ENCODE results near the gene CEACAM16. TPM values are rescaled to one million over a fixed set of nuclear protein-coding genes. Genes with fewer than 3 reads are reported as not detected.

Gene CEACAM16
- polyA plus RNA-seq, 1 donor (not counting 4 experiments of a cell fraction or from before 2014, with no cell fraction given), result not detected

DNA sequence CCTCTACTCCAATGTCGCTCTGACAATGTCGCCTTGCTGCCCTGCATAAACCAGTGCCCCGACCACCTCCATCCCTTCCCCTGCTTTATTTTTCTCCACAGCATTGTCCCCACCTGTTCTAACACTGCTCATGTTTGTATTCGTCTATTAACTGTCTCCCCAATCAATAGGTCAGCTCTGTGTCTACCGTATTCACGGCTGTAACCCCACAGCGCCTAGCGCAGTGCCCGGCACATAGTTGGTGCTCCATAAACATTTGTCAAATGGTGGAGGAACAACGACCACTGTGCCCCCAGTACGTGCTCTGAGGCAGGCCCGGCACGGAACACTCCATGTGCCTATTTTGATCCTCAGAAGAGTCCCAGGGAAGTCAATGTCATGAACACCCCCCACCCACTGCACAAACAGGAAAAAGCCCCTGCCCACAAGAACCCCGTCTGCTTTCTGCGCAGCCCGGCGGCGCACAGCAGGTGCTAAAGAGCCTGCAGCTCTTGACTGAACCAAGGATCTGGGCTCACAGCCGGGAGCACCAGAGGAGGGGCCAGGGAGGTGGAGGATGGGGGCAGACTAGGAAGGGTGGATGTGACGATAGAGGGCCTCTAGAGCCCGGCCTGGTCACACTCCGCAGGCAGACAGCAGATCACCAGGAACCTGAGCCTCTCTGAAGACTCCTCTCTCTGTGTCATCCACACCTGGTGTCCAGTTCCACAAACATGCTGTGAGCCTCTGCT lies 1.8 kb upstream of the CEACAM16 start:
- H2AFZ ChIP-seq (ENCODE audit: control insufficient read depth, low read length), result no peak overlapping the region

DNA sequence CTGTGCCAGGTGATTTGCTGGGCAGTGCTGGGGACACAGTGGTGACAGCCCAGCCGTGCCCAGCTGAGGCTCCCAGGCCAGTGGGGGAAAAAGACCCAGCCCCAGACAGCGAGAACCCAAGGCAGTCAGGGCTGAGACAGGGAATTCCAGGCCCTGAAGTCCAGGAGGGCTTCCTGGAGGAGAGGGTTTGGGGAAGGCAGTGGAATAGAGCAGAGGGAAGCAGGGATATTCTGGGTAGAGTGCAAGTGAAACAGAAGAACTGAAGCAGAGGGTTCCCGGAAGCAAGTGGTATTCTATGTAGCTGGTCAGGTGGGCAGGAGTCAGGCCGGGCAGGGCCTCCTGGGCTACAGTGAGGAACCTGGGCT lies 1.3 kb upstream of the CEACAM16 start:
- Histone ChIP-seq H3K4me2 (ENCODE audit: control insufficient read depth, extremely low read depth, insufficient read depth, low read depth, low read length) (no peak overlapping the region), H3K9me1 (ENCODE audit: control insufficient read depth, extremely low read depth, insufficient read depth, low read length) (no peaks in the 10 kb centered on the region), H4K20me1 (ENCODE audit: control insufficient read depth, extremely low read depth, insufficient read depth, low read length) (no peaks in the 10 kb centered on the region), H3K27ac (ENCODE audit: control insufficient read depth, insufficient read depth, low read length) (no peak overlapping the region), H3K9ac (ENCODE audit: control insufficient read depth, extremely low read depth, insufficient read depth, low read length) (no peak overlapping the region), H3K9me3 (ENCODE audit: control insufficient read depth, low read depth, low read length) (no peaks in the 10 kb centered on the region), H3K4me3 (ENCODE audit: control insufficient read depth in 2 of 3, extremely low read depth in 1 of 3, insufficient read depth in 2 of 3, low read depth in 1 of 3, low read length in 3 of 3) (no peak overlapping the region), H3K4me1 (ENCODE audit: control insufficient read depth, extremely low read depth, insufficient read depth, low read length) (peaks cover 14% of the 10 kb centered on the region), H3K36me3 (ENCODE audit: control insufficient read depth in 2 of 2, extremely low read depth in 1 of 2, insufficient read depth in 2 of 2, low read length in 2 of 2) (no peaks in the 10 kb centered on the region), H2AFZ (ENCODE audit: control insufficient read depth, low read length) (no peak overlapping the region), H3K27me3 (ENCODE audit: control insufficient read depth, extremely low read depth, insufficient read depth, low read length) (no peaks in the 10 kb centered on the region), H3K79me2 (ENCODE audit: control insufficient read depth, insufficient read depth, low read length) (no peaks in the 10 kb centered on the region)
- FAIRE-seq, result no peak
- dilution Hi-C loops (cut with MboI; ENCODE audit: extremely low pct_ligation_motif_present, low sequenced_read_pairs), result no loop called here
- no peak for TF ChIP-seq EZH2 (IDR thresholded peaks at IDR 0.05; ENCODE audit: low read length)
- TF ChIP-seq, protein P1, sequence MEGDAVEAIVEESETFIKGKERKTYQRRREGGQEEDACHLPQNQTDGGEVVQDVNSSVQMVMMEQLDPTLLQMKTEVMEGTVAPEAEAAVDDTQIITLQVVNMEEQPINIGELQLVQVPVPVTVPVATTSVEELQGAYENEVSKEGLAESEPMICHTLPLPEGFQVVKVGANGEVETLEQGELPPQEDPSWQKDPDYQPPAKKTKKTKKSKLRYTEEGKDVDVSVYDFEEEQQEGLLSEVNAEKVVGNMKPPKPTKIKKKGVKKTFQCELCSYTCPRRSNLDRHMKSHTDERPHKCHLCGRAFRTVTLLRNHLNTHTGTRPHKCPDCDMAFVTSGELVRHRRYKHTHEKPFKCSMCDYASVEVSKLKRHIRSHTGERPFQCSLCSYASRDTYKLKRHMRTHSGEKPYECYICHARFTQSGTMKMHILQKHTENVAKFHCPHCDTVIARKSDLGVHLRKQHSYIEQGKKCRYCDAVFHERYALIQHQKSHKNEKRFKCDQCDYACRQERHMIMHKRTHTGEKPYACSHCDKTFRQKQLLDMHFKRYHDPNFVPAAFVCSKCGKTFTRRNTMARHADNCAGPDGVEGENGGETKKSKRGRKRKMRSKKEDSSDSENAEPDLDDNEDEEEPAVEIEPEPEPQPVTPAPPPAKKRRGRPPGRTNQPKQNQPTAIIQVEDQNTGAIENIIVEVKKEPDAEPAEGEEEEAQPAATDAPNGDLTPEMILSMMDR (optimal IDR thresholded peaks at IDR 0.05 in 1 of 3, IDR thresholded peaks at IDR 0.05 in 1 of 3, conservative IDR thresholded peaks at IDR 0.05 in 1 of 3; ENCODE audit: extremely low read depth in 1 of 3, insufficient read depth in 2 of 3, low read length in 3 of 3), result no peak
- no peak for DNase-seq (ENCODE audit: low read depth, low spot score)

More for the DNA sequence above, 1.8 kb upstream of the CEACAM16 start:
- no peaks in the 10 kb centered on the region for H3K27me3 ChIP-seq (ENCODE audit: control insufficient read depth, extremely low read depth, insufficient read depth, low read length)
- H3K4me3 ChIP-seq (ENCODE audit: control insufficient read depth in 2 of 3, extremely low read depth in 1 of 3, insufficient read depth in 2 of 3, low read depth in 1 of 3, low read length in 3 of 3), result no peak overlapping the region
- no peak for FAIRE-seq
- no peak overlapping the region for H3K27ac ChIP-seq (ENCODE audit: control insufficient read depth, insufficient read depth, low read length)
- H3K4me2 ChIP-seq (ENCODE audit: control insufficient read depth, extremely low read depth, insufficient read depth, low read depth, low read length), result no peak overlapping the region
- H4K20me1 ChIP-seq (ENCODE audit: control insufficient read depth, extremely low read depth, insufficient read depth, low read length), result no peaks in the 10 kb centered on the region
- no peak for TF ChIP-seq EZH2 (IDR thresholded peaks at IDR 0.05; ENCODE audit: low read length)
- TF ChIP-seq, protein P1 (optimal IDR thresholded peaks at IDR 0.05 in 1 of 3, IDR thresholded peaks at IDR 0.05 in 1 of 3, conservative IDR thresholded peaks at IDR 0.05 in 1 of 3; ENCODE audit: extremely low read depth in 1 of 3, insufficient read depth in 2 of 3, low read length in 3 of 3), result no peak
- DNase-seq (ENCODE audit: low read depth, low spot score), result no peak
- no peaks in the 10 kb centered on the region for H3K9me1 ChIP-seq (ENCODE audit: control insufficient read depth, extremely low read depth, insufficient read depth, low read length)
- no peaks in the 10 kb centered on the region for H3K36me3 ChIP-seq (ENCODE audit: control insufficient read depth in 2 of 2, extremely low read depth in 1 of 2, insufficient read depth in 2 of 2, low read length in 2 of 2)
- dilution Hi-C loops (cut with MboI; ENCODE audit: extremely low pct_ligation_motif_present, low sequenced_read_pairs), result no loop called here
- H3K9me3 ChIP-seq (ENCODE audit: control insufficient read depth, low read depth, low read length), result no peaks in the 10 kb centered on the region
- H3K79me2 ChIP-seq (ENCODE audit: control insufficient read depth, insufficient read depth, low read length), result no peaks in the 10 kb centered on the region
- H3K9ac ChIP-seq (ENCODE audit: control insufficient read depth, extremely low read depth, insufficient read depth, low read length), result no peak overlapping the region
- peaks cover 19% of the 10 kb centered on the region for H3K4me1 ChIP-seq (ENCODE audit: control insufficient read depth, extremely low read depth, insufficient read depth, low read length)
